ENCODE results near the gene SDHAF1. TPM values are rescaled to one million over a fixed set of nuclear protein-coding genes. Genes with fewer than 3 reads are reported as not detected.

SDHAF1 gene
- total and polyA plus RNA-seq, 2 of the 8 experiments (the other 6 are each of a cell fraction or from before 2014, with no cell fraction given) = 16.0 to 21.3 TPM

DNA sequence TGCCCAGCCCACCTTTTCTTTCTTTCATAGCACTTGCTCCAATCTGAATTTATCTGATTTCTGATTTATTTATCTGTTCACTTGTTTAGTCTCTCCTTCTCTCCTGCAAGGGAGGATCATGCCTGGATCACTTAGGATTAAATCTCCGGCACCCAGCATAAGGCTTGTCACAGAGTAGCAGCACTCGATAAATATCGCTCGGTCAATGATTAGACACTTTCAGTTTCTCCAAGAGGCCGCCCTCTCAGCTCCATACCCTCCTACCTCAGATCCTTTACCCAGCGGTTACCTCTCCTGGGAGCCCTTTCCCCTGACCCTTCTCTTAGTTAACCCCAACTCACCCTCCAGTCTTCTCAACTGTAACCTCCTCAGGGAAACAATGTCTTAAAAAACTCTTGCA is 36.3 kb downstream of the SDHAF1 start (continued):
- no peak for TF ChIP-seq CTBP2 (IDR thresholded peaks at IDR 0.05; ENCODE audit: borderline replicate concordance, insufficient read depth, insufficient read length, low read length)
- TF ChIP-seq EGR1 (IDR thresholded peaks at IDR 0.05; ENCODE audit: borderline replicate concordance, low read depth, low read length) = no peak

All from H1 (cell line).